Measurements from ENCODE around the gene PGA4. TPM values are rescaled to one million over a fixed set of nuclear protein-coding genes. Genes with fewer than 3 reads are reported as not detected.

Gene PGA4
- total and polyA plus RNA-seq, 2 experiments from 2014 or later: 0.81 TPM; not detected in 1

DNA sequence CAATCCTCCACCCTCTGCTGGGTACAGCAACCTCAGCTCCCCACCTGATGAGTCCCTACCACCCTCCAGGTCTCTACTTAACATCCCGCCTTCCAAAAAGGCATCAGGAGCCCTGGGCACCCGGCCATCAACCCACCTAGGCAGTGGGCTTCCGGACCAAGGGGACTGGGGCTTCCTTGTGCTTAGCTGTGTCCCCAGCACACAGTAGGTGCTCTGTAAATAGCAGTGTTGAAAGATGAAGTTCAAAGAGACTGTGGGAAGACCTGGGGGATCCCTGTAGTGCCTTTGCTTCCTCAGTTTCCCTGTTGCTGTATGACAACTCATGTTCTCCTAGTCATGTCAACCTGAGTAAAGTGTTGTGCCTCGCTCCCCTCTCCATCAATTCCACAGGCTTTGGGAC lies 51.9 kb downstream of the PGA4 start:
- no peaks in the 10 kb centered on the region for H3K9me2 ChIP-seq (ENCODE audit: insufficient read depth)
- no peaks in the 10 kb centered on the region for H3K27me3 ChIP-seq (ENCODE audit: insufficient read depth)
- no peak overlapping the region for H3K27ac Mint-ChIP-seq
- no peak overlapping the region for H3K27ac ChIP-seq (ENCODE audit: low read depth)
- H3K4me3 Mint-ChIP-seq: no peak overlapping the region
- H3K4me1 Mint-ChIP-seq: peaks cover 8% of the 10 kb centered on the region
- H4K20me1 ChIP-seq (replicated peaks; ENCODE audit: insufficient read depth): peaks cover 3% of the 10 kb centered on the region; the same call in 1 of the 2 replicates
- H3K79me2 ChIP-seq (replicated peaks; ENCODE audit: insufficient read depth): no peaks in the 10 kb centered on the region
- no peak for TF ChIP-seq ETS1 (IDR thresholded peaks at IDR 0.05)
- no peak for TF ChIP-seq NANOG (IDR thresholded peaks at IDR 0.05; ENCODE audit: borderline replicate concordance)
- no peak for TF ChIP-seq CREB1 (CRISPR knock-in tag; IDR thresholded peaks at IDR 0.05; ENCODE audit: low read depth)
- no peak for TF ChIP-seq EZH2phosphoT487 (IDR thresholded peaks at IDR 0.05; ENCODE audit: unreplicated experiment)
- no peak for TF ChIP-seq REST (IDR thresholded peaks at IDR 0.05; ENCODE audit: unreplicated experiment)
- no peak for TF ChIP-seq STAT1 (IDR thresholded peaks at IDR 0.05; ENCODE audit: unreplicated experiment)
- TF ChIP-seq POLR2AphosphoS5 (IDR thresholded peaks at IDR 0.05; ENCODE audit: low read depth): no peak
- no peak for TF ChIP-seq JUNB (IDR thresholded peaks at IDR 0.05; ENCODE audit: unreplicated experiment)
- no peak for TF ChIP-seq ZNF462 (CRISPR knock-in tag; IDR thresholded peaks at IDR 0.05)
- no peak for TF ChIP-seq EZH2 (IDR thresholded peaks at IDR 0.05; ENCODE audit: low read depth, unreplicated experiment)
- no peak for TF ChIP-seq ZNF114 (CRISPR knock-in tag; IDR thresholded peaks at IDR 0.05)
- TF ChIP-seq ZNF331 (CRISPR knock-in tag; IDR thresholded peaks at IDR 0.05; ENCODE audit: low read depth): no peak
- TF ChIP-seq, protein P1, sequence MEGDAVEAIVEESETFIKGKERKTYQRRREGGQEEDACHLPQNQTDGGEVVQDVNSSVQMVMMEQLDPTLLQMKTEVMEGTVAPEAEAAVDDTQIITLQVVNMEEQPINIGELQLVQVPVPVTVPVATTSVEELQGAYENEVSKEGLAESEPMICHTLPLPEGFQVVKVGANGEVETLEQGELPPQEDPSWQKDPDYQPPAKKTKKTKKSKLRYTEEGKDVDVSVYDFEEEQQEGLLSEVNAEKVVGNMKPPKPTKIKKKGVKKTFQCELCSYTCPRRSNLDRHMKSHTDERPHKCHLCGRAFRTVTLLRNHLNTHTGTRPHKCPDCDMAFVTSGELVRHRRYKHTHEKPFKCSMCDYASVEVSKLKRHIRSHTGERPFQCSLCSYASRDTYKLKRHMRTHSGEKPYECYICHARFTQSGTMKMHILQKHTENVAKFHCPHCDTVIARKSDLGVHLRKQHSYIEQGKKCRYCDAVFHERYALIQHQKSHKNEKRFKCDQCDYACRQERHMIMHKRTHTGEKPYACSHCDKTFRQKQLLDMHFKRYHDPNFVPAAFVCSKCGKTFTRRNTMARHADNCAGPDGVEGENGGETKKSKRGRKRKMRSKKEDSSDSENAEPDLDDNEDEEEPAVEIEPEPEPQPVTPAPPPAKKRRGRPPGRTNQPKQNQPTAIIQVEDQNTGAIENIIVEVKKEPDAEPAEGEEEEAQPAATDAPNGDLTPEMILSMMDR (conservative IDR thresholded peaks at IDR 0.05; ENCODE audit: low read depth in 2 of 2): no peak
- H2AFZ ChIP-seq: no peak overlapping the region
- peaks cover 5% of the 10 kb centered on the region for H3K27me3 Mint-ChIP-seq (ENCODE audit: insufficient read depth, low read depth, poor library complexity)
- peaks cover 19% of the 10 kb centered on the region; the same call in 2 of the 3 replicates for H3K36me3 Mint-ChIP-seq (ENCODE audit: low read depth)
- no peak overlapping the region for H3K4me2 ChIP-seq
- H3F3A ChIP-seq (replicated peaks; ENCODE audit: low read depth): no peaks in the 10 kb centered on the region
- peaks cover 5% of the 10 kb centered on the region; the same call in 1 of the 2 replicates for H3K36me3 ChIP-seq (ENCODE audit: insufficient read depth)
- H3K4me1 ChIP-seq (ENCODE audit: insufficient read depth): no peaks in the 10 kb centered on the region
- DNase-seq (ENCODE audit: low spot score): no peak
- no peak for ATAC-seq
- no peak overlapping the region for H3K4me3 ChIP-seq
- H3K9me3 Mint-ChIP-seq: no peaks in the 10 kb centered on the region

All from GM23338 (cell line).